MM.1S (cell line): ENCODE measurements around the gene DSCAML1.

ENCODE experiments used
- DNase-seq: peaks from one replicate; pipeline ENCODE4 v3.0.0-alpha.2; 2015
- H2AFZ ChIP-seq: fragments of 300-600 bp; sonication (generic); 2 replicates; pipeline ENCODE4 v1.6.0; 2016; ENCODE audit warnings: antibody characterized with exemption, low read length
- H3F3A ChIP-seq: fragments of 300-600 bp; sonication (generic); 2 replicates; pipeline ENCODE4 v1.6.1; 2016; ENCODE audit warnings: mild to moderate bottlenecking, antibody characterized with exemption, low read length, moderate library complexity, mixed read lengths; ENCODE audit not compliant: insufficient read depth
- H3K27ac ChIP-seq: fragments of 300-600 bp; sonication (generic); 2 replicates; pipeline ENCODE4 v1.5.1; 2016; ENCODE audit warnings: mild to moderate bottlenecking, low read length
- H3K27me3 ChIP-seq: fragments of 300-600 bp; sonication (generic); replicated peaks from 2 replicates; pipeline ENCODE4 v1.6.0; 2016; ENCODE audit warnings: low read length; ENCODE audit not compliant: insufficient read depth
- H3K36me3 ChIP-seq: fragments of 300-600 bp; sonication (generic); replicated peaks from 2 replicates; pipeline ENCODE4 v1.6.1; 2016; ENCODE audit warnings: mild to moderate bottlenecking, low read length, mixed read lengths; ENCODE audit not compliant: insufficient read depth
- H3K4me1 ChIP-seq: fragments of 300-600 bp; sonication (generic); 2 replicates; pipeline ENCODE4 v1.6.1; 2016; ENCODE audit warnings: low read length, mixed read lengths
- H3K4me2 ChIP-seq: fragments of 300-600 bp; sonication (generic); 2 replicates; pipeline ENCODE4 v1.6.0; 2016; ENCODE audit warnings: low read depth, low read length
- H3K4me3 ChIP-seq: fragments of 300-600 bp; sonication (generic); 2 replicates; pipeline ENCODE4 v1.5.1; 2016; ENCODE audit warnings: low read length, mixed read lengths
- H3K79me2 ChIP-seq: fragments of 300-600 bp; sonication (generic); 2 replicates; pipeline ENCODE4 v1.6.1; 2016; ENCODE audit warnings: mixed run types, low read length, mixed read lengths
- H3K9ac ChIP-seq: fragments of 300-600 bp; sonication (generic); 2 replicates; pipeline ENCODE4 v1.6.1; 2016; ENCODE audit warnings: low read length, mixed read lengths
- H3K9me2 ChIP-seq: fragments of 300-600 bp; sonication (generic); replicated peaks from 2 replicates; pipeline ENCODE4 v1.6.1; 2016; ENCODE audit warnings: mild to moderate bottlenecking, low read length, mixed read lengths; ENCODE audit not compliant: insufficient read depth
- H3K9me3 ChIP-seq: fragments of 300-600 bp; sonication (generic); replicated peaks from 2 replicates; pipeline ENCODE4 v1.6.1; 2016; ENCODE audit warnings: mild to moderate bottlenecking, low read length, mixed read lengths; ENCODE audit not compliant: insufficient read depth
- H4K20me1 ChIP-seq: fragments of 300-600 bp; sonication (generic); 2 replicates; pipeline ENCODE4 v1.6.1; 2016; ENCODE audit warnings: mild to moderate bottlenecking, low read length, moderate library complexity, mixed read lengths; ENCODE audit not compliant: insufficient read depth
- CTCF ChIP-seq: fragments of 300-600 bp; sonication (generic); IDR thresholded peaks from 2 replicates; pipeline ENCODE4 v1.5.1; 2016; ENCODE audit warnings: antibody characterized with exemption, low read length, mixed read lengths
- EZH2 ChIP-seq: fragments of 300-600 bp; sonication (generic); optimal IDR thresholded peaks from 2 replicates; pipeline ENCODE3; 2017; ENCODE audit warnings: low read depth, mild to moderate bottlenecking, antibody characterized with exemption, low read length, mixed read lengths
- EZH2phosphoT487 ChIP-seq: fragments of 300-600 bp; sonication (generic); IDR thresholded peaks from 2 replicates; pipeline ENCODE4 v1.6.1; 2018; ENCODE audit warnings: antibody characterized with exemption, low read length

The DSCAML1 gene

GRCh38 chr11:117597071-117597470 lies 199.9 kb downstream of the DSCAML1 start:
- Histone ChIP-seq H3K9me3 (no peaks in the 10 kb centered on the region), H3K27ac (no peak overlapping the region), H3K27me3 (peaks cover 64% of the 10 kb centered on the region), H3K4me1 (no peaks in the 10 kb centered on the region), H3K4me3 (no peak overlapping the region), H3K9me2 (no peaks in the 10 kb centered on the region), H3K4me2 (no peak overlapping the region), H3K79me2 (no peaks in the 10 kb centered on the region), H3K36me3 (no peaks in the 10 kb centered on the region), H3F3A (no peaks in the 10 kb centered on the region), H2AFZ (no peak overlapping the region), H4K20me1 (no peaks in the 10 kb centered on the region), H3K9ac (no peak overlapping the region)
- DNase-seq: peak; percentile 61
- TF ChIP-seq EZH2phosphoT487 (no peak), EZH2 (no peak), CTCF (no peak)

- H3K4me3 ChIP-seq: no peak overlapping the region
- H3K9me3 ChIP-seq: no peaks in the 10 kb centered on the region
- no peak for DNase-seq
- no peaks in the 10 kb centered on the region for H3K36me3 ChIP-seq
- no peaks in the 10 kb centered on the region for H4K20me1 ChIP-seq
- no peak overlapping the region for H3K4me2 ChIP-seq
- no peak overlapping the region for H2AFZ ChIP-seq
- no peaks in the 10 kb centered on the region for H3K4me1 ChIP-seq
- TF ChIP-seq EZH2phosphoT487 (no peak), CTCF (no peak), EZH2 (no peak)
- no peak overlapping the region for H3K27ac ChIP-seq
- peaks cover 80% of the 10 kb centered on the region for H3K27me3 ChIP-seq
- no peaks in the 10 kb centered on the region for H3K9me2 ChIP-seq
- H3K9ac ChIP-seq: no peak overlapping the region
- no peaks in the 10 kb centered on the region for H3K79me2 ChIP-seq
- H3F3A ChIP-seq: no peaks in the 10 kb centered on the region
Measured at GRCh38 chr11:117595440-117595839, 201.6 kb downstream of the DSCAML1 start.

- TF ChIP-seq CTCF (no peak), EZH2phosphoT487 (no peak), EZH2 (no peak)
- no peak overlapping the region for H2AFZ ChIP-seq
- no peaks in the 10 kb centered on the region for H3K36me3 ChIP-seq
- H3K9me3 ChIP-seq: no peaks in the 10 kb centered on the region
- DNase-seq: no peak
- no peak overlapping the region for H3K4me3 ChIP-seq
- peaks cover 84% of the 10 kb centered on the region for H3K27me3 ChIP-seq
- H3K9me2 ChIP-seq: no peaks in the 10 kb centered on the region
- H3K27ac ChIP-seq: no peak overlapping the region
- H3K4me2 ChIP-seq: no peak overlapping the region
- no peak overlapping the region for H3K9ac ChIP-seq
- no peaks in the 10 kb centered on the region for H3K4me1 ChIP-seq
- no peaks in the 10 kb centered on the region for H3K79me2 ChIP-seq
- no peaks in the 10 kb centered on the region for H3F3A ChIP-seq
- H4K20me1 ChIP-seq: no peaks in the 10 kb centered on the region
Measured at GRCh38 chr11:117594721-117595120, 202.3 kb downstream of the DSCAML1 start.

- H3F3A ChIP-seq: no peaks in the 10 kb centered on the region
- H3K79me2 ChIP-seq: no peaks in the 10 kb centered on the region
- H3K9me2 ChIP-seq: no peaks in the 10 kb centered on the region
- H3K9me3 ChIP-seq: no peaks in the 10 kb centered on the region
- no peaks in the 10 kb centered on the region for H3K36me3 ChIP-seq
- TF ChIP-seq EZH2phosphoT487 (no peak), CTCF (no peak), EZH2 (no peak)
- no peak for DNase-seq
- no peaks in the 10 kb centered on the region for H3K4me1 ChIP-seq
- no peak overlapping the region for H3K4me3 ChIP-seq
- no peaks in the 10 kb centered on the region for H4K20me1 ChIP-seq
- H3K27me3 ChIP-seq: peaks cover 84% of the 10 kb centered on the region
- no peak overlapping the region for H3K27ac ChIP-seq
- H2AFZ ChIP-seq: no peak overlapping the region
- H3K4me2 ChIP-seq: no peak overlapping the region
- no peak overlapping the region for H3K9ac ChIP-seq
Measured at GRCh38 chr11:117593065-117593464, 204.0 kb downstream of the DSCAML1 start.
